ENCODE data around the gene IL5. TPM values are rescaled to one million over a fixed set of nuclear protein-coding genes. Genes with fewer than 3 reads are reported as not detected.

The IL5 gene
- total RNA-seq, 6 experiments from 2014 or later, result not detected

DNA sequence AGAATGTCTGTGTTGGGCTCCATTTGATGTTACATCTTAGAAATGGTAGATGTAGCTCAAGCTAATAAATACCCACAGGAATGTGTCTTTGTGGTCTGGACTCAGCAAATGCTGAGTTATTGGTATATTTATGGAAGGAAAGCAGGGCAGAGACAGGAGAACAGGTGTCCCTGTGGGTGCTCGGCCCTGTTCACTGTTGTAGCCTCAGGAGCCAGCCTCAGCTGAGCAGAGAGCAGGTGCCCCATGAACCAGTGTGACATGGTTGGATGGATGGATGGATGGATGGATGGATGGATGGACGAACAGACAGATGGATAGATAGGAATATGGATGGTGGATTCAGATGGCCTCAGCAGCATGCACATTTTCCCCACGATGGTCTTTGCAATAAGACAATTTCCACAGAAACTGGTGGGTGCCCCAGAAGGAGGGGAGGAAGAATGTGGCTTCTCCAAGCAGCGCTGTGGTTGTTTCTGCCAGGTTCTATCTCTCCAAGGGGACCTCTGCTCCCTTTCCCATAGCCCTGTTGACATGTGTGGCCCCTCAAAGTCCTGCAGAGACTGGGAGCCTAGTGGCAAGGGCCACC is 44.5 kb downstream of the IL5 start:
- Mint-ChIP-seq H3K9me3 (no peaks in the 10 kb centered on the region), H3K27ac (peak overlapping the region; percentile 98; the same call in 1 of the 2 replicates), H3K4me1 (ENCODE audit: low read depth) (peaks cover 60% of the 10 kb centered on the region), H3K4me3 (no peak overlapping the region), H3K36me3 (ENCODE audit: low read depth) (no peaks in the 10 kb centered on the region), H3K27me3 (ENCODE audit: insufficient read depth) (peaks cover 1% of the 10 kb centered on the region)
- no peak for DNase-seq
- TF ChIP-seq, protein P1, sequence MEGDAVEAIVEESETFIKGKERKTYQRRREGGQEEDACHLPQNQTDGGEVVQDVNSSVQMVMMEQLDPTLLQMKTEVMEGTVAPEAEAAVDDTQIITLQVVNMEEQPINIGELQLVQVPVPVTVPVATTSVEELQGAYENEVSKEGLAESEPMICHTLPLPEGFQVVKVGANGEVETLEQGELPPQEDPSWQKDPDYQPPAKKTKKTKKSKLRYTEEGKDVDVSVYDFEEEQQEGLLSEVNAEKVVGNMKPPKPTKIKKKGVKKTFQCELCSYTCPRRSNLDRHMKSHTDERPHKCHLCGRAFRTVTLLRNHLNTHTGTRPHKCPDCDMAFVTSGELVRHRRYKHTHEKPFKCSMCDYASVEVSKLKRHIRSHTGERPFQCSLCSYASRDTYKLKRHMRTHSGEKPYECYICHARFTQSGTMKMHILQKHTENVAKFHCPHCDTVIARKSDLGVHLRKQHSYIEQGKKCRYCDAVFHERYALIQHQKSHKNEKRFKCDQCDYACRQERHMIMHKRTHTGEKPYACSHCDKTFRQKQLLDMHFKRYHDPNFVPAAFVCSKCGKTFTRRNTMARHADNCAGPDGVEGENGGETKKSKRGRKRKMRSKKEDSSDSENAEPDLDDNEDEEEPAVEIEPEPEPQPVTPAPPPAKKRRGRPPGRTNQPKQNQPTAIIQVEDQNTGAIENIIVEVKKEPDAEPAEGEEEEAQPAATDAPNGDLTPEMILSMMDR (IDR thresholded peaks at IDR 0.05), result no peak

DNA sequence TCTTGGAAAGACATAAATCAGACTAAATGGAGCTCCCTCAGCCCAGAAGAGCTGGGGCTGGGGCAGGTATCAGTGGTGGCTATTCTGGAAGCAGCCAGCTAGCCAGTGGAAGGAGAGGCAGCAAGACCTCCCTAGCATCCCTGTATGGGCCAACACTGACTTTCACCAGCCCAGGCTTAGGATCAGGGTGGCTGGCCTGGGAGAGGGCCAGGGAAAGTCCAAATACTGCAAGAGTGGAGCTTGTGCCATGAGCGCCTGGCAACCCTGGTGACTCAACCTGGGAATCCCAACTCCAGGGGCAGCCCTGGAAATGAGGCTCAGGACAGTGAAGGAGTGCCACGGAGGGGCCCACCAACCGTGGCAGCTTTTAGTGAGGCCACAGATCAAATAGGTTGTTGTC is 45.2 kb downstream of the IL5 start:
- H3K27ac Mint-ChIP-seq, result peak overlapping the region; percentile 98
- DNase-seq, result peak; percentile 22

DNA sequence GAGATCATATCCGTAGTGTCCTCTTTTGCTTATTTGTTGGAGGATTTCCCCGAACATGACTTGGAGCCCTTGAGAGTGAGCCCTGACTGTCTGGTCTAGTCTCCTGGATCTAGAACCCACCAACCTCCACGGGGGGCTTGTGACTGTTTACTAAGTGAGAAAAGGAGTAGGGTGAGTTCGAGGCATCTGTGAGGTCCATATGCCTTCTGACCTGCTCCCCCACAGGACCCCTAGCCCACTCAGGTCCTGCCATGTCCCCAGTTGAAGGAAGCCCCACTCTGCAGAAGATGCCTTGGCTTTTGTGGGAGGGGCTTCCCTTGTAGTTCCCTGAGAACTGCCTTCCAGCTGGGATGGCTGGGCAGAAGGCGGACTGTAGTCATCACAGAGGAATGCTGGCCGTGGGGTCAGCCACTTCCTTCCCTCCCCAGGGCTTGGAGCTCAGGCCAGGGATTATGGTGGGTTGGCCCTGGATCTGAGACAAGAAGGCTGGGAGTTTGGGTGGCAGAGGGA is 45.8 kb downstream of the IL5 start:
- TF ChIP-seq, protein P1 (IDR thresholded peaks at IDR 0.05), result no peak
- Mint-ChIP-seq H3K36me3 (ENCODE audit: low read depth) (no peaks in the 10 kb centered on the region), H3K27ac (peak overlapping the region; percentile 98), H3K4me3 (peak overlapping the region; percentile 88), H3K27me3 (ENCODE audit: insufficient read depth) (peaks cover 1% of the 10 kb centered on the region), H3K9me3 (no peaks in the 10 kb centered on the region), H3K4me1 (ENCODE audit: low read depth) (peaks cover 60% of the 10 kb centered on the region)
- peak; percentile 87 for DNase-seq

More for the DNA sequence above, 45.2 kb downstream of the IL5 start:
- Mint-ChIP-seq H3K9me3 (no peaks in the 10 kb centered on the region), H3K27me3 (ENCODE audit: insufficient read depth) (peaks cover 1% of the 10 kb centered on the region), H3K4me1 (ENCODE audit: low read depth) (peaks cover 60% of the 10 kb centered on the region), H3K36me3 (ENCODE audit: low read depth) (no peaks in the 10 kb centered on the region), H3K4me3 (peak overlapping the region; percentile 88; the same call in 1 of the 2 replicates)
- TF ChIP-seq, protein P1 (IDR thresholded peaks at IDR 0.05), result no peak

DNA sequence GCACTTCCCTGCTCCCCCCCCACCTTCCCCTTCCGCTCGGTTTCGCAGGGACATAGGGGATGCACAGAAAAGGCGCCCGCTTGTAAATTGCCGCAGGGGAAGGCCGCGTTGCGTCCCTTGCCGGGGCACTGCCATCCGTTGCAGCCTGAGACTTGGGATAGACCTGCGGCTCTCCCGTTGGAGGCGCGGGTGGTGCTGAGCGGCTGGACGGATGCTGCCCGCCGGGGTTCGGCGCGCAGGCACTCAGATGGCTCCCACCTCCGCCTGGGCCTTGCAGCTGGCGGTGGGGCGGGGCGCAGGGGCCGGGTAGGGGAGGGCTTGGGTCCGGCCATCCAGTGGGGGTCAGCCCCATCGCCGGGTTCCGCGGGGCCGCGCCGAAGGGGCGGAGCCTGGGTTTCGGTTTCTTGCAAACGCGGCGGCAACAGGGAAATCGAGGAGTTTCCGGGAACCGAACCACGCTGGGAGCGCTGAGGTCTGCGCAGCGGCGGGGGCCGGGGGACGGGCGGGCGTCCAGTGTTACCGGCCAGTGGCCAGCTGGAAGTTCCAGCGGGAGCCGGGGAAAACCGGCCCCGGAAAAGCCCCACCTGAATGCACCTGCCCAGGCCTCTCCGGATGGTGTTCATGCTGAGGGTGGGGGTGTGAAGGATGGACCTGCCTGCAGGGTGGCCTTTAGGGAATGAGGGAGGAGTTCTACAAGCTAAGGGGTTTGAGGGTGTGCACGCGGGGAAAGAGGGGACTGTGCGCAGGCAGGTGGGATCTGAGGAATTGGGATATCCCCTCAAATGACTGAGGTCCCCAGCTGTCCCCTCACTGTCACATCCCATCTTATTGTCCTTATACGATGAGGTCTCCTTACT is 46.5 kb downstream of the IL5 start:
- H3K27ac Mint-ChIP-seq, result peak overlapping the region; percentile 98
- TF ChIP-seq, protein P1 (IDR thresholded peaks at IDR 0.05), result no peak
- peak; percentile 70 for DNase-seq
- no peaks in the 10 kb centered on the region for H3K9me3 Mint-ChIP-seq
- no peaks in the 10 kb centered on the region for H3K36me3 Mint-ChIP-seq (ENCODE audit: low read depth)
- peaks cover 4% of the 10 kb centered on the region for H3K27me3 Mint-ChIP-seq (ENCODE audit: insufficient read depth)
- peaks cover 60% of the 10 kb centered on the region for H3K4me1 Mint-ChIP-seq (ENCODE audit: low read depth)
- peak overlapping the region; percentile 88 for H3K4me3 Mint-ChIP-seq

DNA sequence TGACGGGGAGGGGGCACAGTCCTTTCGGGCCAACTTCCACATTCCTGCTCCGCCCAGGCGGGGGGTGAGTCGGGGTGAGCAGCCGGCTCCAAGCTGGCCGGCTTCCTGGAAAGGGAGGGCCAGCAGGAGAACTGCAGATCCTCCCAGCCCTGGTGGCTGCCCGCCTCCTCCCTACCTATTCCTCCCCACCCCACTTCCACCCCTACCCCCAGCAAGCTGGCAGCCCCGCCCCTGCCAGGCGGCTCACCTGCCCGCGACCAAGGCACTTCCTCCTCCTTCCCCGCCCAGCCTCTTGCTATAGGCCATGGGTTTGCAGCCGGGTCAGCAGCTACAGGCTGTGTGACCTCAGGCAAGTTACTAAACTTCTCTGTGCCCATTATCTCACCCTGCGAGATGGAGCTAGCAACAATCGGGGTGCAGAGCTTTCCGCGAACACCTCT is 47.1 kb downstream of the IL5 start:
- Mint-ChIP-seq H3K27ac (peak overlapping the region; percentile 98), H3K27me3 (ENCODE audit: insufficient read depth) (peaks cover 4% of the 10 kb centered on the region), H3K4me3 (peak overlapping the region; percentile 88), H3K36me3 (ENCODE audit: low read depth) (no peaks in the 10 kb centered on the region), H3K9me3 (no peaks in the 10 kb centered on the region), H3K4me1 (ENCODE audit: low read depth) (peaks cover 62% of the 10 kb centered on the region)
- peak; percentile 63 for DNase-seq
- TF ChIP-seq, protein P1 (IDR thresholded peaks at IDR 0.05), result no peak

All from HFFc6 (cell line).